Heart left ventricle (tissue), 16 donors: ENCODE data around the gene TAF10. TPM values are rescaled to one million over a fixed set of nuclear protein-coding genes. Genes with fewer than 3 reads are reported as not detected.
A peak's percentile ranks its signal among the peaks of the same experiment; 100 is the strongest.

ENCODE experiments used
- ATAC-seq, 4 donors: fragments of 200-7000 bp; cut with Tn5 transposase; one replicate each; pipeline ENCODE4 v1.9.1; 2020 to 2022; ENCODE audit warnings: moderate library complexity in 4 of 4, mild to moderate bottlenecking in 3 of 4, moderate number of reproducible peaks in 1 of 4
- DNase-seq, 5 donors: peaks; one replicate each; pipeline ENCODE4 v3.0.0-alpha.2; 2020
- H3K27ac ChIP-seq, 12 donors: fragments of 200-600 bp; sonication (generic) in 4 of 12; one replicate each; pipeline versions ENCODE4 v1.5.0 to v1.8.0; 2016 to 2022; ENCODE audit warnings: mild to moderate bottlenecking in 2 of 12
- H3K27me3 ChIP-seq, 9 donors: fragments of 200-600 bp; sonication (generic) in 2 of 9; one replicate each; pipeline versions ENCODE4 v1.5.1 to v1.8.0; 2016 to 2022; ENCODE audit warnings: mild to moderate bottlenecking in 3 of 9
- H3K36me3 ChIP-seq, 9 donors: fragments of 200-600 bp; sonication (generic) in 2 of 9; one replicate each; pipeline versions ENCODE4 v1.5.0 to v1.8.0; 2018 to 2022; ENCODE audit warnings: mild to moderate bottlenecking in 2 of 9
- H3K4me1 ChIP-seq, 12 donors: fragments of 200-600 bp; sonication (generic) in 4 of 12; one replicate each; pipeline versions ENCODE4 v1.5.0 to v1.8.0; 2016 to 2022; ENCODE audit warnings: mild to moderate bottlenecking in 3 of 12
- H3K4me3 ChIP-seq, 12 donors: fragments of 200-600 bp; sonication (generic) in 4 of 12; one replicate each; pipeline versions ENCODE4 v1.5.0 to v1.8.0; 2017 to 2022; ENCODE audit warnings: mild to moderate bottlenecking in 9 of 12, moderate library complexity in 4 of 12
- H3K9me3 ChIP-seq, 12 donors: fragments of 200-600 bp; sonication (generic) in 4 of 12; one replicate each; pipeline versions ENCODE4 v1.5.0 to v1.8.0; 2016 to 2022; ENCODE audit warnings: mild to moderate bottlenecking in 1 of 12
- CTCF ChIP-seq, 12 donors: fragments of 200-600 bp; sonication (generic) in 4 of 12; IDR thresholded peaks; one replicate each; pipeline versions ENCODE4 v1.5.0 to v1.8.0; 2018 to 2022; ENCODE audit warnings: antibody characterized with exemption in 12 of 12, mild to moderate bottlenecking in 5 of 12
- POLR2A ChIP-seq, 2 donors: fragments of 450-650 bp; IDR thresholded peaks; one replicate each; pipeline ENCODE4 v1.6.1; 2017; ENCODE audit warnings: antibody characterized with exemption in 2 of 2, mild to moderate bottlenecking in 2 of 2, moderate library complexity in 2 of 2
- whole genome bisulfite sequencing, 4 donors: extraction: QIAGEN DNeasy Blood & Tissue Kit in 2 of 4; methylation state at CpG; one replicate each; pipeline versions ENCODE4 v1.1.5 to v1.1.7; 2013 to 2018; 5-methylcytosine and 5-hydroxymethylcytosine counted together
- intact Hi-C, 10 donors: fragments of 100-400 bp; cut with DNase I; formaldehyde crosslinking; loops; one replicate each; pipeline versions ENCODE4 v1.11.1 to v1.14.2; 2022
- polyA plus RNA-seq, 2 donors: library from polyadenylated mRNA; stranded (reverse); fragments of 200-250 nt; gene quantifications; one replicate each; pipeline ENCODE4 v1.2.3, GENCODE V29; 2013
- total RNA-seq, 9 donors: library from RNA; depleted of rRNA in 2 of 9; stranded (reverse); fragments of >200 nt in 2 of 9; fragmentation: NEBNext Ultra II Directional in 3 of 9; extraction: Animal tissue kit (Norgen Biotek cat#: 25700) in 3 of 9; gene quantifications; one replicate each; pipeline versions ENCODE4 v1.1.0 to v1.2.4, GENCODE V29; 2016 to 2023
- donor health status: ischemic (EF 13 %, LVEDD 7.1; RV severe dilation, severe dysfunction).
- donor health status: healthy with polysubstance abuse.
- donor health status: DM: no; HTN: yes; CAD: no.
- donor health status: DM: no; HTN: no; CAD: no.
- donor health status: ischemic (EF 25% LVEDD 6.9; RV normal size, moderate dysfunction).
- donor health status: ischemic (EF 25% LVEDD 5.7; RV mildly dilated, moderate dysfunction).
- donor health status: healthy.
- donor health status: DM: yes; HTN: yes; CAD: no.
- donor health status: ischemic (EF 35%, LVEDD 5.7; RV mildly dilated, moderate dysfunction).
- donor health status: nonischemic (EF 11% LVEDD 7.7; RV severe dilation, severe dysfunction).
- donor health status: DM: yes; HTN: yes; CAD: no.
- donor health status: PGD.
- donor health status: ischemic (EF 29% LVEDD 5.4; RV normal size, mild dysfunction).
- donor health status: nonischemic (EF 23%, LVEDD 6.1; RV moderate dilation, normal function).

TAF10 gene
- total and polyA plus RNA-seq, 11 donors = 42.3 to 155 (median 99.0) TPM

GRCh38 chr11:6601041-6601461 is 11.0 kb downstream of the TAF10 start:
- Histone ChIP-seq H3K27ac (no peak overlapping the region), H3K27me3 (no peaks in the 10 kb centered on the region), H3K4me3 (no peak overlapping the region), H3K36me3 (peaks cover 0 to 57% (median 46%) of the 10 kb centered on the region in 9 donors), H3K4me1 (peaks cover 11 to 80% (median 52%) of the 10 kb centered on the region in 12 donors), H3K9me3 (no peaks in the 10 kb centered on the region)
- intact Hi-C loops = loop anchor here in 5 of 10 donors (1.0 to 5.0 kb wide), 5 partner anchors 30 to 209 kb away; partner anchors contain the start of genes MRPL17 (in 2 of the 5) and SMPD1 (in 1 of the 5)
- peak in 1 of 5 donors; percentile 5 for DNase-seq
- WGBS, 4 donors = 96 to 99% (median 97%) methylated on average over 7 to 13 of the region's 13 CpGs
- TF ChIP-seq CTCF (IDR thresholded peaks at IDR 0.05) (no peak), POLR2A (IDR thresholded peaks at IDR 0.05) (no peak)
- no peak for ATAC-seq

- Histone ChIP-seq H3K36me3 (peaks cover 0 to 63% (median 42%) of the 10 kb centered on the region in 9 donors), H3K27me3 (no peaks in the 10 kb centered on the region), H3K4me3 (no peak overlapping the region), H3K4me1 (peaks cover 8 to 80% (median 52%) of the 10 kb centered on the region in 12 donors), H3K27ac (peak overlapping the region in 1 of 12 donors; percentile 83), H3K9me3 (no peaks in the 10 kb centered on the region)
- DNase-seq (no peak), ATAC-seq (no peak)
- TF ChIP-seq POLR2A (IDR thresholded peaks at IDR 0.05) (no peak), CTCF (IDR thresholded peaks at IDR 0.05) (no peak)
- intact Hi-C loops = loop anchor here in 6 of 10 donors (5.0 to 10.0 kb wide), 5 partner anchors 43 to 208 kb away; partner anchors contain the start of genes MRPL17 (in 2 of the 6) and SMPD1 (in 1 of the 6)
- 85 to 100% (median 88%) methylated on average over 1 to 2 of the region's 2 CpGs for WGBS, 4 donors
These were observed 12.1 kb downstream of the TAF10 start for GRCh38 chr11:6599881-6600390.

- DNase-seq = no peak
- 70 to 83% (median 77%) methylated on average over 1 of the region's 1 CpG for WGBS, 4 donors
- intact Hi-C loops = loop anchor here in 1 of 10 donors (10.0 kb wide), 1 partner anchor 65 kb away; no protein-coding TSS in a partner anchor
- peak overlapping the region in 1 of 12 donors; percentile 83 for H3K27ac ChIP-seq
- H3K4me3 ChIP-seq = no peak overlapping the region
- peaks cover 8 to 80% (median 55%) of the 10 kb centered on the region in 12 donors for H3K4me1 ChIP-seq
- no peak for ATAC-seq
- H3K36me3 ChIP-seq = peaks cover 0 to 68% (median 44%) of the 10 kb centered on the region in 9 donors
- no peaks in the 10 kb centered on the region for H3K9me3 ChIP-seq
- no peaks in the 10 kb centered on the region for H3K27me3 ChIP-seq
- TF ChIP-seq CTCF (IDR thresholded peaks at IDR 0.05) (no peak), POLR2A (IDR thresholded peaks at IDR 0.05) (no peak)
These were observed 12.6 kb downstream of the TAF10 start for GRCh38 chr11:6599449-6599848.

- no peak overlapping the region for H3K4me3 ChIP-seq
- no peak for TF ChIP-seq CTCF (IDR thresholded peaks at IDR 0.05)
- TF ChIP-seq POLR2A (IDR thresholded peaks at IDR 0.05) = no peak
- peaks cover 8 to 87% (median 64%) of the 10 kb centered on the region in 12 donors for H3K4me1 ChIP-seq
- WGBS, 4 donors = 77 to 81% (median 78%) methylated on average over 3 of the region's 3 CpGs
- H3K27me3 ChIP-seq = no peaks in the 10 kb centered on the region
- H3K9me3 ChIP-seq = no peaks in the 10 kb centered on the region
- peaks cover 0 to 74% (median 46%) of the 10 kb centered on the region in 9 donors for H3K36me3 ChIP-seq
- peak overlapping the region in 6 of 12 donors; percentile 48 to 83 (median 64) for H3K27ac ChIP-seq
- intact Hi-C loops = loop anchor here in 1 of 10 donors (10.0 kb wide), 1 partner anchor 64 kb away; no protein-coding TSS in a partner anchor
- ATAC-seq = peak in 1 of 4 donors; percentile 5
- DNase-seq = no peak
These were observed 13.5 kb downstream of the TAF10 start for GRCh38 chr11:6598555-6598954.
